K562 (cell line): Measurements from ENCODE around the gene ARL10. TPM values are rescaled to one million over a fixed set of nuclear protein-coding genes. Genes with fewer than 3 reads are reported as not detected.

Experiments used
- ADNP ChIP-seq: fragments of 200-800 bp; sonication (Bioruptor generic); IDR thresholded peaks from 2 replicates; pipeline ENCODE4 v1.6.1; 2016; ENCODE audit warnings: missing genetic modification characterization, missing compliant biosample characterization
- BRD4 ChIP-seq: fragments of 200-600 bp; sonication (generic); IDR thresholded peaks from 2 replicates; pipeline ENCODE4 v1.6.1; 2017; ENCODE audit warnings: inconsistent platforms
- MED1 ChIP-seq: sonication (generic); formaldehyde crosslinking; IDR thresholded peaks from 2 replicates; pipeline ENCODE4 v1.8.1; 2023; ENCODE audit warnings: missing genetic modification reagents, borderline replicate concordance
- NR2C1 ChIP-seq, 2 experiments: fragments of 450-650 bp; IDR thresholded peaks; 2 replicates each; pipeline ENCODE4 v1.6.1; 2017; ENCODE audit warnings: mild to moderate bottlenecking in 2 of 2, antibody characterized with exemption in 1 of 2, inconsistent platforms in 1 of 2, missing compliant biosample characterization in 1 of 2, missing genetic modification characterization in 1 of 2
- RCOR1 ChIP-seq, 2 experiments: IDR thresholded peaks; 2 replicates each; pipeline ENCODE4 v1.6.1; 2012; ENCODE audit warnings: low read depth in 2 of 2, low read length in 2 of 2, borderline replicate concordance in 1 of 2, improper control_type of control experiment in 1 of 2
- SAP30 ChIP-seq: fragments of 200-600 bp; sonication (generic); IDR thresholded peaks from 2 replicates; pipeline ENCODE4 v1.6.1; 2012; ENCODE audit warnings: borderline replicate concordance, low read depth, mild to moderate bottlenecking, moderate library complexity, low read length, control low read depth, inconsistent platforms; ENCODE audit not compliant: insufficient read depth, poor library complexity, severe bottlenecking
- SMC3 ChIP-seq: conservative IDR thresholded peaks from 2 replicates; pipeline ENCODE4 v1.6.1; 2011; ENCODE audit warnings: low read depth, low read length, improper control_type of control experiment; ENCODE audit not compliant: insufficient read depth
- SNIP1 ChIP-seq: fragments of 450-650 bp; IDR thresholded peaks from 2 replicates; pipeline ENCODE4 v1.7.1; 2017; ENCODE audit warnings: low read depth, mild to moderate bottlenecking
- TARDBP ChIP-seq: fragments of 450-650 bp; IDR thresholded peaks from 2 replicates; pipeline ENCODE4 v1.6.1; 2016
- TEAD4 ChIP-seq, 2 experiments: sonication (generic) in 1 of 2; formaldehyde crosslinking in 1 of 2; IDR thresholded peaks; 2 replicates each; pipeline versions ENCODE4 v1.6.1 to v1.8.0; 2012 to 2022; ENCODE audit warnings: borderline replicate concordance in 1 of 2, inconsistent platforms in 1 of 2, low read length in 1 of 2, mild to moderate bottlenecking in 1 of 2, missing genetic modification reagents in 1 of 2
- ZNF184 ChIP-seq: sonication (generic); formaldehyde crosslinking; IDR thresholded peaks from 2 replicates; pipeline ENCODE4 v1.5.0; 2020; ENCODE audit warnings: missing genetic modification reagents
- ZNF224 ChIP-seq: sonication (generic); formaldehyde crosslinking; IDR thresholded peaks from 2 replicates; pipeline ENCODE4 v1.8.0; 2022; ENCODE audit warnings: mild to moderate bottlenecking, missing genetic modification reagents
- ZNF274 ChIP-seq: IDR thresholded peaks from 2 replicates; pipeline ENCODE4 v1.6.1; 2011; ENCODE audit warnings: low read depth, mild to moderate bottlenecking, low read length, moderate library complexity, borderline replicate concordance
- polyA plus RNA-seq, 8 experiments: library from polyadenylated mRNA; depleted of rRNA in 4 of 8; stranded (reverse) in 5 of 8; unstranded in 3 of 8; fragments of >200 nt; fragmentation: Nextera tagmentation in 2 of 8; fragmentation: Illumina TruSeq in 1 of 8; extraction: Ambion mirVana in 2 of 8; extraction: Trizol in 1 of 8; gene quantifications; 2 replicates each; pipeline versions ENCODE4 v1.2.1 to v1.2.3, GENCODE V29; 2011 to 2014; ENCODE audit warnings: inconsistent platforms in 1 of 8, missing spikeins in 1 of 8
- total RNA-seq, 7 experiments: library from RNA; depleted of rRNA in 6 of 7; stranded (reverse); fragments of >200 nt in 6 of 7; fragmentation: Illumina TruSeq in 2 of 7; extraction: Trizol in 2 of 7; gene quantifications; 2 replicates each; pipeline versions ENCODE4 v1.2.1 to v1.2.3, GENCODE V29; 2011 to 2021; ENCODE audit warnings: low replicate concordance in 1 of 7
- TF ChIP-seq, protein P1 (sequence below): fragments of 250-450 bp; sonication (Bioruptor Pico); IDR thresholded peaks from 2 replicates; pipeline ENCODE4 v1.4.0; 2020; ENCODE audit warnings: mild to moderate bottlenecking, moderate library complexity
- TF ChIP-seq, protein P2 (sequence below): sonication (generic); formaldehyde crosslinking; IDR thresholded peaks from 2 replicates; pipeline ENCODE4 v1.8.0; 2022; ENCODE audit warnings: mild to moderate bottlenecking, low read depth, missing genetic modification reagents
- TF ChIP-seq, protein P3 (sequence below), 2 experiments: fragments of 450-650 bp; IDR thresholded peaks; 2 replicates each; pipeline ENCODE4 v1.6.1; 2016; ENCODE audit warnings: mild to moderate bottlenecking in 2 of 2, borderline replicate concordance in 1 of 2, low read depth in 1 of 2, moderate library complexity in 1 of 2

Gene ARL10
- total and polyA plus RNA-seq, 9 of the 15 experiments (the other 6 are each of a cell fraction or from before 2014, with no cell fraction given): under 0.01 to 0.40 (median 0.34) TPM; not detected in 3

DNA sequence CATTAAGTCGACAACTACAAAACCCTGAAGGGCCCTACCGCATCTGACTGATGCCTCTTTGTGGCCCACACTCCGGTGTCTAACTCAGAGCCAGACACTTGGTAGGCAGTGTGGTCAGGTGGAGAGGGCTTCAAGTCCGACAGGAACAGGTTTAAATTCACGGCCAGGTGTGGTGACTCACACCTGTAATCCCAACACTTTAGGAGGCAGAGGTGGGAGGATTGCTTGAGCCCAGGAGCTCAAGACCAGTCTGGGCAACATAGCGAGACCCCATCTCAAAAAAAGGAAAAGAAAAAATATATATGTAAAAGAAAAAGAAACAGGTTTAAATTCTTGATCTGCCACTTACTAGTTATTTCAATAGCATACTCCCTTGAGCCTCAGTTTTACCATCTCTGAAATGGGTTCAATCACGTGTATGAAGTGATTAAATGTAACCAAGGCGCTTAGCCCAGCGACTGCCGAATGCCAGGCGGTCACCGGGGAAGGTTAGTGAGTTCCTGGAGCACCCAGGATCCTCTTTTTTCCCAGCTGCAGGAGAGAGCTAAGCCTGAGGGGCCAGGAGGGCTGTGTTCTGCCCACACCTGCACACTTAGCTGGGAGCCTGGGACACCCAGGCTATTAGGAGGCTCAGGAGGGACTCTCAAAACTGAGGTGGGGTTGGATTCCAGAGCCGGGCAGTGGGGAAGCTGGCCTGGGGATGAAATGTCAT is 50.1 kb downstream of the ARL10 start (continued):
- TF ChIP-seq, protein P1, sequence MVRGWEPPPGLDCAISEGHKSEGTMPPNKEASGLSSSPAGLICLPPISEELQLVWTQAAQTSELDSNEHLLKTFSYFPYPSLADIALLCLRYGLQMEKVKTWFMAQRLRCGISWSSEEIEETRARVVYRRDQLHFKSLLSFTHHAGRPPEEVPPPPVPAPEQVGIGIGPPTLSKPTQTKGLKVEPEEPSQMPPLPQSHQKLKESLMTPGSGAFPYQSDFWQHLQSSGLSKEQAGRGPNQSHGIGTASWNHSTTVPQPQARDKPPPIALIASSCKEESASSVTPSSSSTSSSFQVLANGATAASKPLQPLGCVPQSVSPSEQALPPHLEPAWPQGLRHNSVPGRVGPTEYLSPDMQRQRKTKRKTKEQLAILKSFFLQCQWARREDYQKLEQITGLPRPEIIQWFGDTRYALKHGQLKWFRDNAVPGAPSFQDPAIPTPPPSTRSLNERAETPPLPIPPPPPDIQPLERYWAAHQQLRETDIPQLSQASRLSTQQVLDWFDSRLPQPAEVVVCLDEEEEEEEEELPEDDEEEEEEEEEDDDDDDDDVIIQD: no peak
- TF ChIP-seq, protein P2, sequence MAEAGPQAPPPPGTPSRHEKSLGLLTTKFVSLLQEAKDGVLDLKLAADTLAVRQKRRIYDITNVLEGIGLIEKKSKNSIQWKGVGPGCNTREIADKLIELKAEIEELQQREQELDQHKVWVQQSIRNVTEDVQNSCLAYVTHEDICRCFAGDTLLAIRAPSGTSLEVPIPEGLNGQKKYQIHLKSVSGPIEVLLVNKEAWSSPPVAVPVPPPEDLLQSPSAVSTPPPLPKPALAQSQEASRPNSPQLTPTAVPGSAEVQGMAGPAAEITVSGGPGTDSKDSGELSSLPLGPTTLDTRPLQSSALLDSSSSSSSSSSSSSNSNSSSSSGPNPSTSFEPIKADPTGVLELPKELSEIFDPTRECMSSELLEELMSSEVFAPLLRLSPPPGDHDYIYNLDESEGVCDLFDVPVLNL (CRISPR knock-in tag): no peak
- TF ChIP-seq SAP30 (no peak), MED1 (CRISPR knock-in tag) (no peak), ADNP (peak; percentile 98), TARDBP (no peak), TEAD4 (IDR thresholded peaks at IDR 0.05; ENCODE audit: low read length) (no peak), TEAD4 (CRISPR knock-in tag; IDR thresholded peaks at IDR 0.05; ENCODE audit: borderline replicate concordance) (no peak), RCOR1 (IDR thresholded peaks at IDR 0.05; ENCODE audit: borderline replicate concordance in 1 of 2, low read depth in 2 of 2, low read length in 2 of 2) (peak in 1 of 2 experiments; percentile 90; a peak in 3 of 4 replicates), SNIP1 (no peak), ZNF274 (no peak), ZNF224 (CRISPR knock-in tag) (no peak), ZNF184 (CRISPR knock-in tag) (no peak), NR2C1 (IDR thresholded peaks at IDR 0.05) (no peak), NR2C1 (tag; IDR thresholded peaks at IDR 0.05) (no peak), SMC3 (no peak), BRD4 (no peak)
- TF ChIP-seq, protein P3, sequence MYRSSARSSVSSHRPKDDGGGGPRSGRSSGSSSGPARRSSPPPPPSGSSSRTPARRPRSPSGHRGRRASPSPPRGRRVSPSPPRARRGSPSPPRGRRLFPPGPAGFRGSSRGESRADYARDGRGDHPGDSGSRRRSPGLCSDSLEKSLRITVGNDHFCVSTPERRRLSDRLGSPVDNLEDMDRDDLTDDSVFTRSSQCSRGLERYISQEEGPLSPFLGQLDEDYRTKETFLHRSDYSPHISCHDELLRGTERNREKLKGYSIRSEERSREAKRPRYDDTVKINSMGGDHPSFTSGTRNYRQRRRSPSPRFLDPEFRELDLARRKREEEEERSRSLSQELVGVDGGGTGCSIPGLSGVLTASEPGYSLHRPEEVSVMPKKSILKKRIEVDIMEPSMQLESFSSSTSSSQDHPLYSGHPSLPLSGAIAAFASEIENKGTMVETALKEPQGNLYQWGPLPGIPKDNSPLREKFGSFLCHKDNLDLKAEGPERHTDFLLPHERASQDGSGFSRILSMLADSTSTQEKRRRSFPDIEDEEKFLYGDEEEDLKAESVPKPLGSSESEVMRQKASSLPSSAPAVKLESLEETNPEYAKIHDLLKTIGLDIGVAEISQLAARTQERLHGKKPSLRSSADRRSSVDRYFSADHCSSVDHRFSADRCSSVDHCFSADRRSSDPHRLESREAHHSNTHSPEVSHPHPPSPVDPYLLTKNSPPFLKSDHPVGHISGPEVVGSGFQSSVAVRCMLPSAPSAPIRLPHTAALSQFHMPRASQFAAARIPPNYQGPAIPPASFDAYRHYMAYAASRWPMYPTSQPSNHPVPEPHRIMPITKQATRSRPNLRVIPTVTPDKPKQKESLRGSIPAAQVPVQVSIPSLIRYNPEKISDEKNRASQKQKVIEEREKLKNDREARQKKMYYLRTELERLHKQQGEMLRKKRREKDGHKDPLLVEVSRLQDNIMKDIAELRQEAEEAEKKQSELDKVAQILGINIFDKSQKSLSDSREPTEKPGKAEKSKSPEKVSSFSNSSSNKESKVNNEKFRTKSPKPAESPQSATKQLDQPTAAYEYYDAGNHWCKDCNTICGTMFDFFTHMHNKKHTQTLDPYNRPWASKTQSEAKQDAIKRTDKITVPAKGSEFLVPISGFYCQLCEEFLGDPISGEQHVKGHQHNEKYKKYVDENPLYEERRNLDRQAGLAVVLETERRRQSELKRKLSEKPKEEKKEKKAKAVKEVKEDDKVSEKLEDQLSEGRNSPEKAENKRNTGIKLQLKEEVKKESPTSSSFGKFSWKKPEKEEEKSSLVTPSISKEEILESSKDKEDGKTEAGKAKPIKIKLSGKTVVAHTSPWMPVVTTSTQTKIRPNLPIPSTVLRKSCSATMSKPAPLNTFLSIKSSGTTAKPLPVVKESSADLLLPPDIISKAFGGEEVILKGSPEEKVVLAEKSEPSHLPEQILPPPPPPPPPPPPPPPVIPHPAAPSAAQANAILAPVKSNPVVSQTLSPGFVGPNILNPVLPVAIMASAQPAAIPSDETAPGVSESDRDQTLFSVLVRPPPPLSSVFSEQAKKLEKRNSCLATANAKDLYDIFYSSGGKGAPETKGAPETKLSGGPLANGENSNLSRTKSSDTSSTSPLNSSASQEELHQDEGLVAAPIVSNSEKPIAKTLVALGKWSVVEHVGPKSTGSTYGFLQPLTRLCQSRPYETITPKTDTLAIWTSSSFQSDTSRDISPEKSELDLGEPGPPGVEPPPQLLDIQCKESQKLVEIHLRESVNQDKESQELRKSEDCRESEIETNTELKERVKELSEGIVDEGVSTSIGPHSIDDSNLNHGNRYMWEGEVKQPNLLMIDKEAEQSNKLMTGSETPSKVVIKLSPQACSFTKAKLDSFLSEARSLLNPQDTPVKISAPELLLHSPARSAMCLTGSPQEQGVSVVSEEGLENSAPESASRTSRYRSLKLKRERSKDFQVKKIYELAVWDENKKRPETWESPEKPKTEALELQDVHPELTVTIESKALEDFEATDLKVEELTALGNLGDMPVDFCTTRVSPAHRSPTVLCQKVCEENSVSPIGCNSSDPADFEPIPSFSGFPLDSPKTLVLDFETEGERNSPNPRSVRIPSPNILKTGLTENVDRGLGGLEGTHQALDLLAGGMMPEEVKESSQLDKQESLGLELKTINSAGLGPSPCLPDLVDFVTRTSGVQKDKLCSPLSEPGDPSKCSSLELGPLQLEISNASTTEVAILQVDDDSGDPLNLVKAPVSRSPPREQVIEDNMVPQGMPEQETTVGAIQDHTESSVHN (IDR thresholded peaks at IDR 0.05; ENCODE audit: borderline replicate concordance in 1 of 2, low read depth in 1 of 2): no peak
